ENCODE results near the gene ZCCHC7.

- TF ChIP-seq EZH2 (IDR thresholded peaks at IDR 0.05; ENCODE audit: insufficient read depth, low read length) (no peak), CTCF (IDR thresholded peaks at IDR 0.05; ENCODE audit: insufficient read depth, low read depth, low read length) (no peak)
Observed at GRCh38 chr9:37178742-37179141, 58.4 kb downstream of the ZCCHC7 start.

All from astrocyte (in vitro differentiated cells and primary cell).